Panc1 (cell line): Measurements from ENCODE around the gene RFX5. TPM values are rescaled to one million over a fixed set of nuclear protein-coding genes. Genes with fewer than 3 reads are reported as not detected.

ENCODE experiments used
- ATAC-seq: fragments of 200-7000 bp; cut with Tn5 transposase; 2 replicates; pipeline ENCODE4 v1.9.1; 2020; ENCODE audit warnings: mild to moderate bottlenecking, moderate library complexity
- BruUV-seq: library from RNA; stranded (reverse); fragments of 400-500 nt; replicated peaks from 2 replicates; lab custom pipeline; 2021; lab: Mats Ljungman, UMichigan
- CTCF ChIA-PET: fragments of 300-600 bp; sonication (Branson Sonifier 250); formaldehyde crosslinking; loops from one replicate; lab custom pipeline; 2022; ENCODE audit warnings: antibody characterized with exemption; lab: Charles Lee
- POLR2A ChIA-PET: fragments of 300-600 bp; sonication (Branson Sonifier 250); formaldehyde crosslinking; loops from one replicate; lab custom pipeline; 2022; ENCODE audit warnings: antibody characterized with exemption; lab: Charles Lee
- DNase-seq: peaks from one replicate; pipeline ENCODE4 v3.0.0-alpha.2; 2010; ENCODE audit warnings: low read depth, low spot score
- H3K27ac ChIP-seq: 2 replicates; pipeline ENCODE4 v1.5.1; 2011; ENCODE audit warnings: mild to moderate bottlenecking, low read length, inconsistent platforms
- H3K27me3 ChIP-seq: fragments of 200-500 bp; sonication (Bioruptor generic); 2 replicates; pipeline ENCODE4 v1.6.0; 2014; ENCODE audit warnings: low read length, inconsistent platforms; ENCODE audit not compliant: control insufficient read depth, insufficient read depth
- H3K36me3 ChIP-seq: fragments of 200-500 bp; sonication (Bioruptor generic); 2 replicates; pipeline ENCODE4 v1.5.1; 2014; ENCODE audit warnings: inconsistent platforms, mild to moderate bottlenecking, low read length, moderate library complexity; ENCODE audit not compliant: control insufficient read depth, insufficient read depth
- H3K4me1 ChIP-seq: 2 replicates; pipeline ENCODE4 v1.5.1; 2011; ENCODE audit warnings: inconsistent platforms, mild to moderate bottlenecking, low read length, moderate library complexity; ENCODE audit not compliant: control insufficient read depth, insufficient read depth
- H3K4me3 ChIP-seq, 2 experiments: 2 replicates each; pipeline ENCODE4 v1.5.1; 2011 to 2012; ENCODE audit warnings: low read depth in 2 of 2, low read length in 2 of 2, mild to moderate bottlenecking in 2 of 2, inconsistent platforms in 1 of 2, moderate library complexity in 1 of 2
- H3K9me3 ChIP-seq: fragments of 200-500 bp; sonication (Bioruptor generic); 2 replicates; pipeline ENCODE4 v1.5.1; 2014; ENCODE audit warnings: low read depth, mild to moderate bottlenecking, inconsistent platforms, low read length, moderate library complexity; ENCODE audit not compliant: control insufficient read depth, insufficient read depth
- POLR2AphosphoS5 ChIP-seq: IDR thresholded peaks from 2 replicates; pipeline ENCODE4 v1.6.1; 2012; ENCODE audit warnings: mild to moderate bottlenecking, low read depth, low read length, moderate library complexity
- SIN3A ChIP-seq: IDR thresholded peaks from 2 replicates; pipeline ENCODE4 v1.6.1; 2012; ENCODE audit warnings: low read depth, mild to moderate bottlenecking, low read length, moderate library complexity, borderline replicate concordance; ENCODE audit not compliant: insufficient read depth
- TCF7L2 ChIP-seq: IDR thresholded peaks from 2 replicates; pipeline ENCODE4 v1.6.1; 2011; ENCODE audit warnings: mild to moderate bottlenecking, low read depth, low read length, inconsistent platforms
- in situ Hi-C: cut with HindIII; loops from 2 replicates; pipeline ENCODE4 v1.10.0; 2016; ENCODE audit warnings: low sequenced_read_pairs, low pct_unique_long_range_greater_than_20kb
- intact Hi-C: fragments of 100-400 bp; cut with micrococcal nuclease; formaldehyde crosslinking; loops from one replicate; pipeline ENCODE4 v1.10.0; 2022; ENCODE audit not compliant: unreplicated experiment
- total RNA-seq: library from RNA; stranded (reverse); gene quantifications from one replicate; pipeline ENCODE4 v1.2.1, GENCODE V29; 2021; ENCODE audit not compliant: unreplicated experiment
- TF ChIP-seq, protein P1 (sequence below), 2 experiments: IDR thresholded peaks; 2 replicates each; pipeline ENCODE4 v1.6.1; 2011 to 2012; ENCODE audit warnings: low read depth in 2 of 2, control low read depth in 1 of 2, low read length in 1 of 2, mild to moderate bottlenecking in 1 of 2, moderate library complexity in 1 of 2; ENCODE audit not compliant: insufficient read depth in 1 of 2
- TF ChIP-seq, protein P2 (sequence below): fragments of 450-650 bp; IDR thresholded peaks from 2 replicates; pipeline ENCODE4 v1.5.1; 2017; ENCODE audit warnings: mild to moderate bottlenecking

Gene RFX5
- total RNA-seq, 1 experiment from 2014 or later: 75.5 TPM

- CTCF ChIA-PET: no interaction called here
- H3K4me3 ChIP-seq: no peak overlapping the region
- no peaks in the 10 kb centered on the region for H3K9me3 ChIP-seq
- TF ChIP-seq, protein P1, sequence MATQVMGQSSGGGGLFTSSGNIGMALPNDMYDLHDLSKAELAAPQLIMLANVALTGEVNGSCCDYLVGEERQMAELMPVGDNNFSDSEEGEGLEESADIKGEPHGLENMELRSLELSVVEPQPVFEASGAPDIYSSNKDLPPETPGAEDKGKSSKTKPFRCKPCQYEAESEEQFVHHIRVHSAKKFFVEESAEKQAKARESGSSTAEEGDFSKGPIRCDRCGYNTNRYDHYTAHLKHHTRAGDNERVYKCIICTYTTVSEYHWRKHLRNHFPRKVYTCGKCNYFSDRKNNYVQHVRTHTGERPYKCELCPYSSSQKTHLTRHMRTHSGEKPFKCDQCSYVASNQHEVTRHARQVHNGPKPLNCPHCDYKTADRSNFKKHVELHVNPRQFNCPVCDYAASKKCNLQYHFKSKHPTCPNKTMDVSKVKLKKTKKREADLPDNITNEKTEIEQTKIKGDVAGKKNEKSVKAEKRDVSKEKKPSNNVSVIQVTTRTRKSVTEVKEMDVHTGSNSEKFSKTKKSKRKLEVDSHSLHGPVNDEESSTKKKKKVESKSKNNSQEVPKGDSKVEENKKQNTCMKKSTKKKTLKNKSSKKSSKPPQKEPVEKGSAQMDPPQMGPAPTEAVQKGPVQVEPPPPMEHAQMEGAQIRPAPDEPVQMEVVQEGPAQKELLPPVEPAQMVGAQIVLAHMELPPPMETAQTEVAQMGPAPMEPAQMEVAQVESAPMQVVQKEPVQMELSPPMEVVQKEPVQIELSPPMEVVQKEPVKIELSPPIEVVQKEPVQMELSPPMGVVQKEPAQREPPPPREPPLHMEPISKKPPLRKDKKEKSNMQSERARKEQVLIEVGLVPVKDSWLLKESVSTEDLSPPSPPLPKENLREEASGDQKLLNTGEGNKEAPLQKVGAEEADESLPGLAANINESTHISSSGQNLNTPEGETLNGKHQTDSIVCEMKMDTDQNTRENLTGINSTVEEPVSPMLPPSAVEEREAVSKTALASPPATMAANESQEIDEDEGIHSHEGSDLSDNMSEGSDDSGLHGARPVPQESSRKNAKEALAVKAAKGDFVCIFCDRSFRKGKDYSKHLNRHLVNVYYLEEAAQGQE (IDR thresholded peaks at IDR 0.05; ENCODE audit: insufficient read depth in 1 of 2, low read depth in 2 of 2, low read length in 1 of 2): no peak
- TF ChIP-seq SIN3A (no peak), TCF7L2 (no peak), POLR2AphosphoS5 (no peak)
- TF ChIP-seq, protein P2, sequence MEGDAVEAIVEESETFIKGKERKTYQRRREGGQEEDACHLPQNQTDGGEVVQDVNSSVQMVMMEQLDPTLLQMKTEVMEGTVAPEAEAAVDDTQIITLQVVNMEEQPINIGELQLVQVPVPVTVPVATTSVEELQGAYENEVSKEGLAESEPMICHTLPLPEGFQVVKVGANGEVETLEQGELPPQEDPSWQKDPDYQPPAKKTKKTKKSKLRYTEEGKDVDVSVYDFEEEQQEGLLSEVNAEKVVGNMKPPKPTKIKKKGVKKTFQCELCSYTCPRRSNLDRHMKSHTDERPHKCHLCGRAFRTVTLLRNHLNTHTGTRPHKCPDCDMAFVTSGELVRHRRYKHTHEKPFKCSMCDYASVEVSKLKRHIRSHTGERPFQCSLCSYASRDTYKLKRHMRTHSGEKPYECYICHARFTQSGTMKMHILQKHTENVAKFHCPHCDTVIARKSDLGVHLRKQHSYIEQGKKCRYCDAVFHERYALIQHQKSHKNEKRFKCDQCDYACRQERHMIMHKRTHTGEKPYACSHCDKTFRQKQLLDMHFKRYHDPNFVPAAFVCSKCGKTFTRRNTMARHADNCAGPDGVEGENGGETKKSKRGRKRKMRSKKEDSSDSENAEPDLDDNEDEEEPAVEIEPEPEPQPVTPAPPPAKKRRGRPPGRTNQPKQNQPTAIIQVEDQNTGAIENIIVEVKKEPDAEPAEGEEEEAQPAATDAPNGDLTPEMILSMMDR: no peak
- BruUV-seq: no TSS peak
- POLR2A ChIA-PET: no interaction called here
- H3K27ac ChIP-seq: no peak overlapping the region
- no peaks in the 10 kb centered on the region for H3K27me3 ChIP-seq
- no peak for DNase-seq
- peaks cover 9% of the 10 kb centered on the region for H3K4me1 ChIP-seq
- in situ Hi-C loops: no loop called here
- no peaks in the 10 kb centered on the region for H3K36me3 ChIP-seq
- ATAC-seq: no peak
- intact Hi-C loops: no loop called here
These were observed 26.1 kb upstream of the RFX5 start for GRCh38 chr1:151373196-151373595.

DNA sequence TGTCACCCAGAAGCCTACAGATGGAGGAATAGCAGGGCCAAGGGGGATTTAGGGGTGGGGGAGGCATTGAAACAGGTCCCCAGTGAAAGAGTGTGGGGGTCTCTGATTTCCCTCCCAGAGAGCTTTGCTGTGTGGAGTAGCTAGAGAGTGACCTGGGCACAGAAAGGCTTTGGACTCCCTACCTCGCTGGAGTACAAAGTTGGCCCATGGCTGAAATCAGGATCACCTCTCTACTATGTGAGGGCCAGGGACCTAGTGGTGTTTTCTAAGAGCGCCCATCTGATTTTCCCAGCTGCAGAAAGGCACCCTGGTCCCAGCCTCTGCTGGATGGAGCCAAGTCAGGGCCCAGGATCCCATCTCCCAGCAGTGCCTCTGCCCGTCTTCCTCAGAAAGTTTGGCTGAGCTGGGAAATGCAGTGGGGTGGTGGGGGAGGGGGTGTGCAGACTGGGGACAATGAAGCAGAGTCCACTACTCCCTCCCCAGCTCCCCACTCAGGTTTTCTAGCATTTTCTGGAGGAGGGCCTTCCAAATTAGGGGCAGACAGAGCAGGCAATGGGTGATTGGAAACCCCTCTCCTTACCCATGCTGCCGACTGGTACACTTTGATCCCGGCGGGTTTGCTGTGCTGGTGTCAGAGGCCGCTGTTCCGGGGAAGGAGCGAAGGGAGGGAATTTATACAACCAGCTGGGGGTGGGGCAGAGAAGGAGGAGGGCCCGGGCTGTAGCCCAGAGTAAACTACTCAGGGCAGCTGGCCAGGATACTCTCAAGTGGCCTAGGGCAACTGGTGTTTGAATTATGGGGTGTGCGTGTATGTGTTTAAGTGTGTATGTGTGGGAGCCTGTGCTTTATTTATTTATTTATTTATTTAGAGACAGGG, 25.2 kb upstream of the RFX5 start, which contains the start of gene SELENBP1:
Gene SELENBP1, minus strand, starts transcription at position 648 of the 877 bp plus-strand sequence. Its CDS starts 64 bp downstream, at position 584.
- ATAC-seq: peak; percentile 62
- Histone ChIP-seq H3K27ac (no peak within 1 kb of the TSS), H3K9me3 (no peaks in the 10 kb centered on the region), H3K36me3 (no peaks in the 10 kb centered on the region), H3K4me3 (peak within 1 kb of the TSS in 1 of 2 experiments; percentile 27; a peak in 2 of 4 replicates), H3K4me1 (peaks cover 9% of the 10 kb centered on the region), H3K27me3 (no peaks in the 10 kb centered on the region)
- intact Hi-C loops (no loop called here), in situ Hi-C loops (no loop called here)
- BruUV-seq: no TSS peak
- CTCF ChIA-PET: interaction anchor here (0.6 kb wide), 1 partner anchor 240 kb away, joined by 9 read pairs; the partner anchor contains the start of gene SNX27
- no peak for DNase-seq
- TF ChIP-seq SIN3A (no peak), TCF7L2 (no peak), POLR2AphosphoS5 (no peak)
- TF ChIP-seq, protein P1 (IDR thresholded peaks at IDR 0.05; ENCODE audit: insufficient read depth in 1 of 2, low read depth in 2 of 2, low read length in 1 of 2): no peak
- TF ChIP-seq, protein P2: no peak
- POLR2A ChIA-PET: interaction anchor here (0.6 kb wide), 2 partner anchors 32 to 468 kb away, joined by 3 to 4 read pairs; no protein-coding TSS in a partner anchor
